IPS-NIHi7 (cell line): Measurements from ENCODE around the gene NCAM1.

Experiments used
- DNase-seq: peaks from one replicate; pipeline ENCODE4 v3.0.0; 2012; ENCODE audit warnings: mixed read lengths; ENCODE audit errors: extremely low spot score

Gene NCAM1

DNA sequence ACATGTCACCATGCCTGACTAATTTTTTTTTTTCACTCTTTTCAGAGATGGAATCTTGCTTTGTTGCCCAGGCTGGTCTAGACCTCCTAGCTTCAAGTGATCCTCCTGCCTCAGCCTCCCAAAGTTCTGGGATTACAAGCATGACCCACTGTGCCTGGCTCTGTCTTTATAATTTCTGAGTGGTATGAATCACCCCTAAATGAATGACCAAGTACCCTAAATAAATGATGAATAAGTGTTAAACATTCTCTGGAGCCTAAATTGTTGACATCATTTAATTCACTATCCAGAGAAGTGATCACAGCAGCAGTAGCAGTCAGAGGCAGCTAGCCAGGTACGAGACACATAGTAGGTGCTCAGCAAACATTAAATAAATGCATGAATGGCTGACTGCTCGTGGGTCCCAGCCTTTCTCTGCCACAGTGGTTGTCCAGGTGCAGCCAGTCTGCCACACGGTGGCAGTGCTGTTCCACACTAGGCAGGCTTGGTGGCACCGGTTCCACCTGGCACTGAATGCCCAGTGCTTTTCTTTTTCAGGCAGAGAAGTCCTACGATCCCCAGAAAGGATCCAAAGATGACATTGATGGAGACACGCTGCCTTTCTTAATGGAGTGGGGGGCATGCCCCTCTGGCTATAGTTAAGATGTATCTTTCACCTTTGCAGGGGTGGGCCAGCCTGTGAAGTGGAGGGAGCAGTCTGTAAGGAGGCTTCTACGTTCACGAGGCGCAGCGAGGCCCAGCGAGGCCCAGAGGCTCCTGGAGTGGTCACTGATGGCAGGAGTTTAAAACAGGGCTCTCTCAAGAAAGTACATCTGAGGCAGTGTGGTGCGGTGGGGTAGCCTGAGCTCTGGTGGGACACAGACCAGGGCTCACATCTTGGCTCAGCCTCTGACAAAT, 344.5 kb downstream of the NCAM1 start:
- peak; percentile 79 for DNase-seq

DNA sequence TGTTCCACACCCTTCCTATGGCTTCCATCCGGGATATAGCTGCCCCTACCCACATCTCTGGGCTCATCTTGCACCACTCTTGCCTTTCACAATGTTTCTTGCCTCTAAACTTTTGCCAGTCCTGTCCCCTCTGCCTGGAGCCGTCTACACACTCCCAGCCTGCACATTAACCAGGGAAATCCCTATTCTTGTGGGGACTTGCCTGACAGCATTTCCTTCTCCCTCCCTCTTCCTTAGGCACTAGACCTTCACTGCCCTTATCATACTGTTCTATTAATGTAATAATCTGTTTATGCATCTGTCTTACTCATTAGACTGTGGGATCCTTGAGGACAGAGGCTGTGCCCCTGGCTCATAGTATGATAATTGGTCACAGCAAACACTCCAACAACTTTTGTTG, 347.4 kb downstream of the NCAM1 start:
- no peak for DNase-seq

DNA sequence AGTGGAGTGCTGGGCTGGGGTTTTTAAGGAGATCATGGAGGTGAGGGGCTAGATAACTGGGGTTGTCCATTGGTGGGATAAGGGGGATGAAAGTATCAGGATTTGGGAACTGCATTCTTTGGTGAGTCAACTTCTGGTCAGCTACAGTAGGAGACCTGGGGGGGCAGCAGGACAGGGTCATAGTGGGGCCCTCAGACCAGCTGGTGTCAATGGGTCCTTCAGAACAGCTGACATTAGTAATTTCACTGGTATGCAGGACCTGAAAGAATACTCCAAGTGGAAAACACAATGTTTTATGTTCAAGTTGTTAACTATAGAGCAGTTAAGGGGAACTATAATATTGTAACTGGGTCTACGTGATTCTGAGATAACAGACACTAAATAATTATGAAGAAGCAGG, 350.3 kb downstream of the NCAM1 start:
- DNase-seq: no peak

DNA sequence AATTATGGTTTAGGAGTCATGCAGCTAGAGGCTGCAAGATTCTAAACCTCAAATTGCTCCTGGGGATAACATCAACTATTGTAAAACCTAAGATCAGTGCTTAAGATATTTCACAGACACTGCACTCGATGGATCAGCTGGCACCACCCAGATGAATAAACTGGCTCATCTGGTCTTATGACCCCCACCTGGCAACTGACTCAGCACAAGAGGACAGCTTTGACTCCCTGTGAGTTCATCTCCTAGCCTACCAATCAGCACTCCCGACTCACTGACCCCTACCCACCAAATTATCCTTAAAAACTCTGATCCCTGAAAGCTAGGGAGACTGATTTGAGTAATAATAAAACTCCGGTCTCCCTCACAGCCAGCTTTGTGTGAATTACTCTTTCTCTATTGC, 352.4 kb downstream of the NCAM1 start:
- DNase-seq: no peak

DNA sequence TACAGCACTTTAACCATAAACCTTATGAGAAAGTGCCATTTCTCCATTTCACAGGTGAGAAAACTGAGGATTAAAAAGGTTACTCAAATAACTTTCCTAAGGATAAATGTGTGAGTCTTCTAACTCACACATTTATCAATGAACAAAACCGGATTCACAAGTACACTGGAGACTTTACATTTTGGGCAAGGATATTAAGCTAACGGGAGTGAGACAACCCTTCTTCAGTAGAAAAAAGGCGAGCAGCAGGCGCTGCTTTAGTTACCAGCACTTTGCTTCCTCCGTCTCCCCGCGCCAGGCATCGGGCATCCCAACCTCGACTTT, 352.8 kb downstream of the NCAM1 start:
- DNase-seq: no peak

DNA sequence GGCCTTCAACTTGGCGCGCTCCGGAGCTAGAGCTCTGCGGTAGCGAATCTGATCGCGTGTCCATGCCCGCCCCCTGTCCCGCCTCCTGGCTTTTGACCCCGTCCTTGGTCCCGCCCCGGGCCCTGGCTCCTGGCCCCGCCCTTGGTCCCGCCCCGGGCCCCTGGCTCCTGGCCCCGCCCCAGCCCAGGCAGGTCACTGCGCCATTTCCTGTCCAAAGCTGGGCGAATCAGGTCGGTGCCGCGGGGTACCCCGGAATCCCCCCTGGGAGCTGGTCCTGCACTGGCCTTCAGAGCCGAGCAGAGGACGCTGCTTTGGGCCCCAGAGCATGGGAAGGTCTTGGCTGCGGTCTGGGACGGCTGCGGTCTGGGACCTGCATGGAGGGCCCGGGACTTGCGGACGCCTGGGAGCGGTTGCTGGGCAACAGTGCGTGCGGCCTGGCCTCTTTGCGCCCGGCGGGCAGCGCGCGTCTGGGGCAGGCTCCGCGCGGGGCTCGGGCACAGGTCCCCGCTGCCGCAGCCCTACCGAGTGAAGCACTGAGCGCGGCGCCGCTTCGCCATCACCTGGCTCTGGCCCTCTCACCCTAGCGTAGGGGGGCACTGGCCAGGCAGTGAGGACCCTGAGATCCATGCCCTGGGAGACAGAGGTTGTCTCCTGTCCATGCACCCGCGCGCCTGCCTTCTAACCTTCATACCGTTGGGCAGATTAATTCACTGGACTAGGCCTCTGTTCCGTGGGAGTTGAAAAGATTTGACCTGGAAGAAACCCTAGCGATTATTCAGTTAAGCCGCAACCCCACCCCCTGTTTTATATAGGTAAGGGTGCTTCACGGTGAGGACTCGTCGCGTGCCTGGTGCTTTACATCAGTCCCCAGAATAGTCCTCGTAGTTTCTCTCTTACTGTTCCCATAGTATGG, 353.4 kb downstream of the NCAM1 start, which contains the start of gene TTC12:
TTC12 (plus strand) TSS at position 195 of the 913 bp plus-strand sequence. CDS start 1,675 bp downstream, outside the sequence.
- peak; percentile 97 for DNase-seq

DNA sequence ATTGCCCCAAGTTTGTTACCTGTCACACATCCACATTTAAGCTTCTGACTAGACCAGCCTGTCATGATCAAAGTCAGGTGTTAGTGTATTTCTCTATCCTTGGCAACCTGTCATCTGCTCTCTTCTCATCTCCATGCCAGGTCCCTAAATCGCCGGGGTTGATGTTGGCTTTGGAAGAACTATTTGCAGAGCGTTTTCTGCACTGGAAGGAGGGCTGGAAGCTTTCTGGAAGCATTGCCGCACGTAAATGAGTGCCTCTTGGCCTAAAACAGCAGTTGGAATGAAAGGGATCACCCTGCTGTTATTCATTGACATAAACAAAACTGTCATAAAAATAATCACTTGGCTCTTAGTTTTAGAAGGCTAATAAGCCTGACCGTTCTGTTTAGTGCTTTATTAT, 354.6 kb downstream of the NCAM1 start:
- no peak for DNase-seq

DNA sequence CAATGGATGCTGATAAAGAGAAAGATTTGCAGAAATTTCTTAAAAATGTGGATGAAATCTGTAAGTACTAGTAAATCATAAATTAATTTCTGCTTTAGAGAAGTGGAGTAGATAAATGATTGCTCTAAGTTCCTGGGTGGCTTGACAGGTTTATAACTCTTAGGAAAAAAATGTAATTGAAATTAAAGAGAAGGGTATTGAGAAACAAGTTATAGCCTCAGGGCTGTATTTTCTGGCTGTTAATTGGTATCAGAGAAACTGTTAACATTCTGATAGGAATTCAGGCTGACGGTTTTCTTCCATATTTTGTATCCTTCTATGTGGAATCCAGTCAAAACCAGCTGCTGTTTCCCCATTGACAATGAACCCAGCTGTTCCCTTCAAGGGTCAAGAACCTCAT, 355.0 kb downstream of the NCAM1 start:
- DNase-seq: no peak

DNA sequence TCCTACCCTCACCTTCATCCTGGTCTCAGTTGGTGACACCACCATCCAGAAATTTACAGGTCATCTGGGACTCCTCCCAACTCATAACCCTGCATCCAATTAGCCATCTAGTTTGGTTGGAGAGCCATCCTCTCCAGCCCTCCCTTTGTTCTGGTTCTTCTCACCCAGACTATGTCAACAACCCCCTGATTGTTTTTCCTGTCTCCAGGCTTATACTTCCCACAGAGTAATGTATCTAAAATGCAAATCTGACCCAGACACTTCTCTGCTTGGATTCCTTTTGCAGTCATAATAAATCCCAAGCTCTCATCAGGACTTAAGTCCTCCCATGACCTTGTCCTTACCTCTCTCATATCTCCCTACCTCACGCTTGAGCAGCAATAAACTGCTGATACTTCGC, 356.1 kb downstream of the NCAM1 start:
- no peak for DNase-seq

DNA sequence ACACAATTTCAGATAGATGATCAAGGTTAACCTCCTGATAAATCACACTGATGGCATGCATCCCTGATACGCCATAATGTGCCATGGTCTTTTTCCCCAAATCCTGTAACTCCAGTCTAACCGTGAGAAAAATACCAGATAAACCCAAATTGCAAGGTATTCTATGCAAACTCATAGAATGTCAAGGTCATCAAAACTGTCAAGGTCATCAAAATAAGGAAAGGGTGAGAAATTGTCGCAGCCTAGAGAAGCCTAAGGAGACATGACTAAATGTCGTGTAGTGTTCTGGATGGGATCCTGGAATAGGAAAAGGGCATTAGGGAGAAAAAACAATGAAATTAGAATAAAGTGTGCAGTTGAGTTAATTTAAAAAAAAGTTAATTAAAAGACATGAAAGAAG, 357.9 kb downstream of the NCAM1 start:
- no peak for DNase-seq

DNA sequence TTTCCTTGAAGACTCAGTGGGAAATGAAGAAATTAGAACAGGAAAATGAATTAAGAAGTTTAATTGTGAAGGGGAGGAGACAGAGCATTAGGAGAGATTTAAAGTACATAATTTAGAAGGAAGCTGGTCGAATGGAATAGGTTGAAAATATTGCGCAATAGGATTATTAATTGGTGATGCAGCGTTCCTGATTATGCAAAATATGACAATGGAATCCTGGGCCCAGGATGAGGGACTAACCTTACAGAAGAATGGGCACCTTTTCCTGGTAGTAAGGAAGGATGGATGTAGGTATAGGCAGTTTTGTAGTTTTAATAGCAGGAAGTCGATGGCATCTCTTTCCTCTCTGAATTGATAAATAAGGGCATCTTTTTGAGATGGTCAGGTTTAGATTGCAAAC, 360.9 kb downstream of the NCAM1 start:
- no peak for DNase-seq

DNA sequence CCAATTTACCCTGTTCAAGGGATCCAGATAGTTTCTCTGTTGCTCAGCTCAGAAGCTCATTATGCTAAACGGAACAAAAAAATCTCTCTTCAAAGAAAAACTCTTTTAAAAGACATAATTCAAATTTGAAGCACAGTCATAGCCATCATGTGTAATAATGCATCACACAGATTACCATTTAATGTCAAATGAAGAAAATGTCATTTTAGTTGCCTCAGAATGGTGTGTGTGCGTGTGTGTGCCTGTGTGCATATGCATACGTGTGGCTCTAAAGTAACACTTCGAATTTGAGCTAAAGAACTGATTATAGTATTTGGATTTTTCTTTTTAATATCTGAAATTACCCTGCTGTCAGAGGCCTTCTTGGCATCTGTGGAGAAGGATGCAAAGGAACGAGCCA, 363.0 kb downstream of the NCAM1 start:
- no peak for DNase-seq
